Panc1 (cell line): ENCODE results near the gene APOL4. TPM values are rescaled to one million over a fixed set of nuclear protein-coding genes. Genes with fewer than 3 reads are reported as not detected.

Experiments
- ATAC-seq: fragments of 200-7000 bp; cut with Tn5 transposase; 2 replicates; pipeline ENCODE4 v1.9.1; 2020; ENCODE audit warnings: mild to moderate bottlenecking, moderate library complexity
- BruUV-seq: library from RNA; stranded (reverse); fragments of 400-500 nt; replicated peaks from 2 replicates; lab custom pipeline; 2021; lab: Mats Ljungman, UMichigan
- CTCF ChIA-PET: fragments of 300-600 bp; sonication (Branson Sonifier 250); formaldehyde crosslinking; loops from one replicate; lab custom pipeline; 2022; ENCODE audit warnings: antibody characterized with exemption; lab: Charles Lee
- POLR2A ChIA-PET: fragments of 300-600 bp; sonication (Branson Sonifier 250); formaldehyde crosslinking; loops from one replicate; lab custom pipeline; 2022; ENCODE audit warnings: antibody characterized with exemption; lab: Charles Lee
- DNase-seq: peaks from one replicate; pipeline ENCODE4 v3.0.0-alpha.2; 2010; ENCODE audit warnings: low read depth, low spot score
- H3K27ac ChIP-seq: 2 replicates; pipeline ENCODE4 v1.5.1; 2011; ENCODE audit warnings: mild to moderate bottlenecking, low read length, inconsistent platforms
- H3K27me3 ChIP-seq: fragments of 200-500 bp; sonication (Bioruptor generic); 2 replicates; pipeline ENCODE4 v1.6.0; 2014; ENCODE audit warnings: low read length, inconsistent platforms; ENCODE audit not compliant: control insufficient read depth, insufficient read depth
- H3K36me3 ChIP-seq: fragments of 200-500 bp; sonication (Bioruptor generic); 2 replicates; pipeline ENCODE4 v1.5.1; 2014; ENCODE audit warnings: inconsistent platforms, mild to moderate bottlenecking, low read length, moderate library complexity; ENCODE audit not compliant: control insufficient read depth, insufficient read depth
- H3K4me1 ChIP-seq: 2 replicates; pipeline ENCODE4 v1.5.1; 2011; ENCODE audit warnings: inconsistent platforms, mild to moderate bottlenecking, low read length, moderate library complexity; ENCODE audit not compliant: control insufficient read depth, insufficient read depth
- H3K4me3 ChIP-seq, 2 experiments: 2 replicates each; pipeline ENCODE4 v1.5.1; 2011 to 2012; ENCODE audit warnings: low read depth in 2 of 2, low read length in 2 of 2, mild to moderate bottlenecking in 2 of 2, inconsistent platforms in 1 of 2, moderate library complexity in 1 of 2
- H3K9me3 ChIP-seq: fragments of 200-500 bp; sonication (Bioruptor generic); 2 replicates; pipeline ENCODE4 v1.5.1; 2014; ENCODE audit warnings: low read depth, mild to moderate bottlenecking, inconsistent platforms, low read length, moderate library complexity; ENCODE audit not compliant: control insufficient read depth, insufficient read depth
- POLR2AphosphoS5 ChIP-seq: IDR thresholded peaks from 2 replicates; pipeline ENCODE4 v1.6.1; 2012; ENCODE audit warnings: mild to moderate bottlenecking, low read depth, low read length, moderate library complexity
- SIN3A ChIP-seq: IDR thresholded peaks from 2 replicates; pipeline ENCODE4 v1.6.1; 2012; ENCODE audit warnings: low read depth, mild to moderate bottlenecking, low read length, moderate library complexity, borderline replicate concordance; ENCODE audit not compliant: insufficient read depth
- TCF7L2 ChIP-seq: IDR thresholded peaks from 2 replicates; pipeline ENCODE4 v1.6.1; 2011; ENCODE audit warnings: mild to moderate bottlenecking, low read depth, low read length, inconsistent platforms
- in situ Hi-C: cut with HindIII; loops from 2 replicates; pipeline ENCODE4 v1.10.0; 2016; ENCODE audit warnings: low sequenced_read_pairs, low pct_unique_long_range_greater_than_20kb
- intact Hi-C: fragments of 100-400 bp; cut with micrococcal nuclease; formaldehyde crosslinking; loops from one replicate; pipeline ENCODE4 v1.10.0; 2022; ENCODE audit not compliant: unreplicated experiment
- total RNA-seq: library from RNA; stranded (reverse); gene quantifications from one replicate; pipeline ENCODE4 v1.2.1, GENCODE V29; 2021; ENCODE audit not compliant: unreplicated experiment
- TF ChIP-seq, protein P1 (sequence below): fragments of 450-650 bp; IDR thresholded peaks from 2 replicates; pipeline ENCODE4 v1.5.1; 2017; ENCODE audit warnings: mild to moderate bottlenecking
- TF ChIP-seq, protein P2 (sequence below), 2 experiments: IDR thresholded peaks; 2 replicates each; pipeline ENCODE4 v1.6.1; 2011 to 2012; ENCODE audit warnings: low read depth in 2 of 2, control low read depth in 1 of 2, low read length in 1 of 2, mild to moderate bottlenecking in 1 of 2, moderate library complexity in 1 of 2; ENCODE audit not compliant: insufficient read depth in 1 of 2

The APOL4 gene
- total RNA-seq, 1 experiment from 2014 or later = not detected

DNA sequence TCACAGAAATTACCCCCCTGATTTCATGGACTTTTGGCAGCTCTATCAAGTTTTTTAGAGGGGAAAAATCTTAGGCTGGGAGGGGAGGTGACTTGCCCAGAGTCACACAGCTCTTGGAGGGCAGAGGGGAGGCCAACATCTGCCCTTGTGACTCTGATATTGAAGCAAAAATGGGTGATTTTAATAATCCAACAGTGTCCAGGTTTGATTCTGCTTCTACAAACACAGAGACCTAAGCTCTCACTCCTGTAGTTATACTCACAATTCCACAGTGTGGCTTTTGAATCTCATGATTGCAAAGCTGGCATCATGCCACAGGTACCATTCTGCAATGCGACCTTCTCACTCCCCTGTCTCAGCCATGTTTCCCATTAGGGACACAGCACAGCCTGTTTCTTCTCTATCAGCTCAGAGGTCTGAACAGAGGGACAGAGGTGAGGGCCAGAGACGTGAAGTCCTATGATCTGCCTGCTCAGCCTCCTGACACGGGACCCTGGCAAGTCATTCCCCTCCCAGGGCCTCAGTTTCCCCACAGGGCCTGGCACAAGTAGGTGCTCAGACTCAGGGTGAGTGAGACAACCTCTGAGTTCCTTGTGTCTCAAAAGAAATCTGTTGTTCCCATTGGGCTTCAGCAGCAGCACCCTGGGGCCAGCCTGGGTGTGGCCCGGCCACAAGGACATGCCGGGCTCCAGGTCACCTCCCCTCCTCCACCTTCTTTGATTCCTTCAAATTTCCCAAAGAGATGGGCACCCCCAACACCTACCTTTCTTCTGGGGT lies 37.0 kb upstream of the APOL4 start:
- POLR2A ChIA-PET = interaction anchor here (0.6 kb wide), 1 partner anchor 438 kb away, joined by 4 read pairs; no protein-coding TSS in a partner anchor
- intact Hi-C loops (no loop called here), in situ Hi-C loops (no loop called here)
- CTCF ChIA-PET = interaction anchor here (0.6 to 1.0 kb wide), 4 partner anchors 40 to 80 kb away, joined by 3 read pairs; no protein-coding TSS in a partner anchor
- no TSS peak for BruUV-seq
- ATAC-seq (peak; percentile 40), DNase-seq (no peak)
- Histone ChIP-seq H3K4me3 (peak overlapping the region; percentile 71 to 95), H3K36me3 (no peaks in the 10 kb centered on the region), H3K4me1 (peaks cover 10% of the 10 kb centered on the region; the same call in 1 of the 2 replicates), H3K9me3 (no peaks in the 10 kb centered on the region), H3K27me3 (no peaks in the 10 kb centered on the region), H3K27ac (peak overlapping the region; percentile 91)
- no peak for TF ChIP-seq POLR2AphosphoS5
- TF ChIP-seq, protein P1, sequence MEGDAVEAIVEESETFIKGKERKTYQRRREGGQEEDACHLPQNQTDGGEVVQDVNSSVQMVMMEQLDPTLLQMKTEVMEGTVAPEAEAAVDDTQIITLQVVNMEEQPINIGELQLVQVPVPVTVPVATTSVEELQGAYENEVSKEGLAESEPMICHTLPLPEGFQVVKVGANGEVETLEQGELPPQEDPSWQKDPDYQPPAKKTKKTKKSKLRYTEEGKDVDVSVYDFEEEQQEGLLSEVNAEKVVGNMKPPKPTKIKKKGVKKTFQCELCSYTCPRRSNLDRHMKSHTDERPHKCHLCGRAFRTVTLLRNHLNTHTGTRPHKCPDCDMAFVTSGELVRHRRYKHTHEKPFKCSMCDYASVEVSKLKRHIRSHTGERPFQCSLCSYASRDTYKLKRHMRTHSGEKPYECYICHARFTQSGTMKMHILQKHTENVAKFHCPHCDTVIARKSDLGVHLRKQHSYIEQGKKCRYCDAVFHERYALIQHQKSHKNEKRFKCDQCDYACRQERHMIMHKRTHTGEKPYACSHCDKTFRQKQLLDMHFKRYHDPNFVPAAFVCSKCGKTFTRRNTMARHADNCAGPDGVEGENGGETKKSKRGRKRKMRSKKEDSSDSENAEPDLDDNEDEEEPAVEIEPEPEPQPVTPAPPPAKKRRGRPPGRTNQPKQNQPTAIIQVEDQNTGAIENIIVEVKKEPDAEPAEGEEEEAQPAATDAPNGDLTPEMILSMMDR = no peak
- TF ChIP-seq, protein P2, sequence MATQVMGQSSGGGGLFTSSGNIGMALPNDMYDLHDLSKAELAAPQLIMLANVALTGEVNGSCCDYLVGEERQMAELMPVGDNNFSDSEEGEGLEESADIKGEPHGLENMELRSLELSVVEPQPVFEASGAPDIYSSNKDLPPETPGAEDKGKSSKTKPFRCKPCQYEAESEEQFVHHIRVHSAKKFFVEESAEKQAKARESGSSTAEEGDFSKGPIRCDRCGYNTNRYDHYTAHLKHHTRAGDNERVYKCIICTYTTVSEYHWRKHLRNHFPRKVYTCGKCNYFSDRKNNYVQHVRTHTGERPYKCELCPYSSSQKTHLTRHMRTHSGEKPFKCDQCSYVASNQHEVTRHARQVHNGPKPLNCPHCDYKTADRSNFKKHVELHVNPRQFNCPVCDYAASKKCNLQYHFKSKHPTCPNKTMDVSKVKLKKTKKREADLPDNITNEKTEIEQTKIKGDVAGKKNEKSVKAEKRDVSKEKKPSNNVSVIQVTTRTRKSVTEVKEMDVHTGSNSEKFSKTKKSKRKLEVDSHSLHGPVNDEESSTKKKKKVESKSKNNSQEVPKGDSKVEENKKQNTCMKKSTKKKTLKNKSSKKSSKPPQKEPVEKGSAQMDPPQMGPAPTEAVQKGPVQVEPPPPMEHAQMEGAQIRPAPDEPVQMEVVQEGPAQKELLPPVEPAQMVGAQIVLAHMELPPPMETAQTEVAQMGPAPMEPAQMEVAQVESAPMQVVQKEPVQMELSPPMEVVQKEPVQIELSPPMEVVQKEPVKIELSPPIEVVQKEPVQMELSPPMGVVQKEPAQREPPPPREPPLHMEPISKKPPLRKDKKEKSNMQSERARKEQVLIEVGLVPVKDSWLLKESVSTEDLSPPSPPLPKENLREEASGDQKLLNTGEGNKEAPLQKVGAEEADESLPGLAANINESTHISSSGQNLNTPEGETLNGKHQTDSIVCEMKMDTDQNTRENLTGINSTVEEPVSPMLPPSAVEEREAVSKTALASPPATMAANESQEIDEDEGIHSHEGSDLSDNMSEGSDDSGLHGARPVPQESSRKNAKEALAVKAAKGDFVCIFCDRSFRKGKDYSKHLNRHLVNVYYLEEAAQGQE (IDR thresholded peaks at IDR 0.05; ENCODE audit: insufficient read depth in 1 of 2, low read depth in 2 of 2, low read length in 1 of 2) = no peak
- TF ChIP-seq TCF7L2 = no peak
- TF ChIP-seq SIN3A = no peak

DNA sequence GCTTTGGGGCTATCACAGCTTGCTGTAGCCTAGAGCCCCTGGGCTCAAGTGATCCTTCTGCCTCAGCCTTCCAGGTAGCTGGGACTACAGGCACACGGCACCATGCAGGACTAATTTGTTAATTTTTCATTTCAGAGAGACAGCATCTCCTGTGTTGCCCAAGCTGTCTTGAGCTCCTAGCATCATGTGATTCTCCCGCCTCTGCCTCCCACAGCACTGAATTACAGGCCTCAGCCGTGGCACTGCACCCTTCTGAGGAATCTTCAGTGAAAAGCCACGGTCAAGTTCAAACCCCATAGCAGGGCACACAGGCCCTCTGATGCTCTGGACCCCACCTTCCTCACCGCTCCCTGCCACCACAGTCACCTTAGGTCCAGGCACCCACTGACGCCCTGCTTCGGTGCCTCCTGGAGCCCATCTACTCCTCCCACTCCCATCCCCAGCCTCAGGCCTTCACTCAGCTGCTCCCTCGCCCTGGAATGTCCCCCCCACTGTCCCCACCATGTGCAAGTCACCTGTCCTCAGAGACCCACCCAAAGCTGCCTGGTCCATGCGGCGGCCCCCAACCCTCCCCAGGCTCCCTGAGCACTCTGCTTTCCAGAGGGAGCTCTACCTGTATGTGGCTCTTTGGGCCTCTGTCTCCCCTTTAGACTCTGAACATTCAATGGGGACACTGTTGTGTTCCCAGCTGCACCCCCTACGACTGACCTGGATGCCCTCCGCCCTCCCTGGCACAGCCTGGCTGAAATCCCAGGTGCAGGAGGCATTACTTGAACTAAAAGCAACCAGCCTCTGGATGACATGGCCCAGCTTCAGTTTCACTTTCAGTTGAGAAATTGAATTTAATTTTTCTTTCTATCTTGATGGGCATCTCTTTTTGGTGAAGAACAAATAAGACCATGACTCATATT lies 36.1 kb upstream of the APOL4 start:
- ChIA-PET POLR2A (interaction anchor here (0.6 kb wide), 1 partner anchor 437 kb away, joined by 4 read pairs; no protein-coding TSS in a partner anchor), CTCF (no interaction called here)
- Histone ChIP-seq H3K27me3 (no peaks in the 10 kb centered on the region), H3K27ac (peak overlapping the region; percentile 91), H3K36me3 (no peaks in the 10 kb centered on the region), H3K9me3 (no peaks in the 10 kb centered on the region), H3K4me1 (peaks cover 10% of the 10 kb centered on the region; the same call in 1 of the 2 replicates), H3K4me3 (peak overlapping the region; percentile 71 to 95)
- no peak for DNase-seq
- intact Hi-C loops = no loop called here
- ATAC-seq = no peak
- in situ Hi-C loops = no loop called here
- TF ChIP-seq, protein P1 = no peak
- no peak for TF ChIP-seq TCF7L2
- TF ChIP-seq, protein P2 (IDR thresholded peaks at IDR 0.05; ENCODE audit: insufficient read depth in 1 of 2, low read depth in 2 of 2, low read length in 1 of 2) = no peak
- no peak for TF ChIP-seq POLR2AphosphoS5
- no peak for TF ChIP-seq SIN3A
- no TSS peak for BruUV-seq
